H1 (cell line): Measurements from ENCODE around the gene BRSK2. TPM values are rescaled to one million over a fixed set of nuclear protein-coding genes. Genes with fewer than 3 reads are reported as not detected.

Experiments
- CTCF ChIA-PET: fragments of 300-600 bp; sonication (Branson Sonifier 250); formaldehyde crosslinking; loops from one replicate; lab custom pipeline; 2021; ENCODE audit not compliant: partially characterized antibody; lab: Charles Lee
- POLR2A ChIA-PET: fragments of 300-600 bp; sonication (Branson Sonifier 250); formaldehyde crosslinking; loops from one replicate; lab custom pipeline; 2021; ENCODE audit warnings: inconsistent platforms; ENCODE audit not compliant: partially characterized antibody; lab: Charles Lee
- DNase-seq, 2 experiments: peaks; one replicate each; pipeline versions ENCODE4 v3.0.0 to v3.0.0-alpha.2; 2010 to 2022; ENCODE audit warnings: low spot score in 2 of 2, low read depth in 1 of 2, mixed read lengths in 1 of 2
- FAIRE-seq: peaks from 2 replicates; lab custom pipeline; 2011; peaks lifted over from hg19 to GRCh38; lab: Jason Lieb, UNC
- H2AFZ ChIP-seq: 2 replicates; pipeline ENCODE4 v1.8.1; 2012; ENCODE audit warnings: low read length, inconsistent platforms
- H2AK5ac ChIP-seq: 2 replicates; pipeline ENCODE4 v1.6.1; 2013; ENCODE audit warnings: low read depth, low read length
- H2BK120ac ChIP-seq: replicated peaks from 2 replicates; pipeline ENCODE3; 2013; ENCODE audit warnings: low read depth, low read length, inconsistent platforms
- H2BK12ac ChIP-seq: 2 replicates; pipeline ENCODE4 v1.6.1; 2013; ENCODE audit warnings: low read depth, low read length
- H2BK15ac ChIP-seq: 2 replicates; pipeline ENCODE4 v1.6.1; 2013; ENCODE audit warnings: low read length
- H2BK20ac ChIP-seq: 2 replicates; pipeline ENCODE4 v1.6.1; 2013; ENCODE audit warnings: low read length
- H2BK5ac ChIP-seq: 2 replicates; pipeline ENCODE4 v1.6.1; 2013; ENCODE audit warnings: low read depth, low read length
- H3K14ac ChIP-seq: 2 replicates; pipeline ENCODE4 v1.6.1; 2013; ENCODE audit warnings: inconsistent platforms; ENCODE audit not compliant: insufficient read length
- H3K18ac ChIP-seq: 2 replicates; pipeline ENCODE4 v1.6.1; 2013; ENCODE audit warnings: low read length; ENCODE audit errors: extremely low read depth
- H3K23ac ChIP-seq: 2 replicates; pipeline ENCODE4 v1.6.1; 2013; ENCODE audit warnings: inconsistent platforms; ENCODE audit not compliant: insufficient read length
- H3K23me2 ChIP-seq: 2 replicates; pipeline ENCODE4 v1.6.1; 2013; ENCODE audit warnings: low read depth, low read length
- H3K27ac ChIP-seq: 2 replicates; pipeline ENCODE4 v1.6.1; 2011; ENCODE audit warnings: low read depth, low read length, inconsistent platforms
- H3K27me3 ChIP-seq, 4 experiments: replicated peaks in 1 of 4; 1 replicate in 1 of 4; 2 replicates in 3 of 4; pipeline versions ENCODE4 v1.6.1 to v1.8.1; 2011 to 2013; ENCODE audit warnings: low read length in 3 of 4, mild to moderate bottlenecking in 3 of 4, inconsistent platforms in 2 of 4, mixed read lengths in 2 of 4, moderate library complexity in 1 of 4; ENCODE audit not compliant: control insufficient read depth in 3 of 4, insufficient read depth in 3 of 4; ENCODE audit errors: extremely low read depth in 1 of 4
- H3K36me3 ChIP-seq, 4 experiments: 2 replicates each; pipeline versions ENCODE4 v1.6.1 to v1.8.1; 2011 to 2013; ENCODE audit warnings: mild to moderate bottlenecking in 4 of 4, low read length in 3 of 4, moderate library complexity in 2 of 4, control low read depth in 1 of 4, inconsistent platforms in 1 of 4; ENCODE audit not compliant: insufficient read depth in 4 of 4, control insufficient read depth in 2 of 4
- H3K4ac ChIP-seq: replicated peaks from 2 replicates; pipeline ENCODE3; 2013; ENCODE audit warnings: low read length, low read depth, mixed read lengths, inconsistent platforms; ENCODE audit not compliant: insufficient read length
- H3K4me1 ChIP-seq, 4 experiments: replicated peaks in 1 of 4; 1 replicate in 1 of 4; 2 replicates in 3 of 4; pipeline versions ENCODE4 v1.6.1 to v1.8.1; 2011 to 2013; ENCODE audit warnings: low read length in 3 of 4, inconsistent platforms in 2 of 4, mixed read lengths in 1 of 4; ENCODE audit not compliant: insufficient read depth in 4 of 4, control insufficient read depth in 3 of 4
- H3K4me2 ChIP-seq, 2 experiments: 2 replicates each; pipeline versions ENCODE4 v1.6.1 to v1.8.1; 2011 to 2013; ENCODE audit warnings: low read depth in 2 of 2, low read length in 2 of 2, control low read depth in 1 of 2, inconsistent platforms in 1 of 2, mild to moderate bottlenecking in 1 of 2; ENCODE audit not compliant: insufficient read depth in 1 of 2
- H3K4me3 ChIP-seq, 4 experiments: fragments of 200-600, 300-600 bp in 1 of 4; sonication (generic), shearing (Covaris generic), sonication (Bioruptor Twin) in 1 of 4; 2 replicates each; pipeline versions ENCODE4 v1.5.1 to v1.8.1; 2011 to 2016; ENCODE audit warnings: low read length in 4 of 4, low read depth in 3 of 4, control low read depth in 2 of 4, inconsistent platforms in 2 of 4, mild to moderate bottlenecking in 2 of 4, mixed read lengths in 1 of 4, moderate library complexity in 1 of 4; ENCODE audit not compliant: insufficient read depth in 2 of 4; ENCODE audit errors: extremely low read depth in 1 of 4
- H3K56ac ChIP-seq: replicated peaks from 2 replicates; pipeline ENCODE3; 2013; ENCODE audit warnings: low read depth, mild to moderate bottlenecking, mixed read lengths, low read length, inconsistent platforms; ENCODE audit not compliant: insufficient read length
- H3K79me1 ChIP-seq: 2 replicates; pipeline ENCODE4 v1.6.1; 2013; ENCODE audit warnings: low read depth, low read length, control low read depth
- H3K79me2 ChIP-seq, 2 experiments: 2 replicates each; pipeline versions ENCODE4 v1.6.1 to v1.8.1; 2012 to 2013; ENCODE audit warnings: low read length in 2 of 2, mild to moderate bottlenecking in 2 of 2, inconsistent platforms in 1 of 2; ENCODE audit not compliant: insufficient read depth in 2 of 2, control insufficient read depth in 1 of 2
- H3K9ac ChIP-seq, 4 experiments: replicated peaks in 1 of 4; 1 replicate in 1 of 4; 2 replicates in 3 of 4; pipeline versions ENCODE4 v1.6.1 to v1.8.1; 2011 to 2013; ENCODE audit warnings: low read depth in 3 of 4, low read length in 3 of 4, control low read depth in 2 of 4, mild to moderate bottlenecking in 2 of 4, moderate library complexity in 2 of 4, inconsistent platforms in 1 of 4; ENCODE audit errors: extremely low read depth in 1 of 4
- H3K9me3 ChIP-seq, 2 experiments: 2 replicates each; pipeline versions ENCODE4 v1.6.1 to v1.8.1; 2012 to 2013; ENCODE audit warnings: mild to moderate bottlenecking in 2 of 2, moderate library complexity in 2 of 2, control low read depth in 1 of 2, inconsistent platforms in 1 of 2, low read depth in 1 of 2, low read length in 1 of 2, mixed read lengths in 1 of 2; ENCODE audit not compliant: insufficient read depth in 2 of 2
- H4K20me1 ChIP-seq, 2 experiments: replicated peaks in 1 of 2; 2 replicates each; pipeline versions ENCODE3 to v1.8.1; 2011 to 2013; ENCODE audit warnings: inconsistent platforms in 2 of 2, low read length in 2 of 2, mild to moderate bottlenecking in 1 of 2; ENCODE audit not compliant: insufficient read depth in 2 of 2, control insufficient read depth in 1 of 2
- H4K5ac ChIP-seq: 2 replicates; pipeline ENCODE4 v1.6.1; 2013; ENCODE audit warnings: low read length, low read depth, mixed read lengths, inconsistent platforms; ENCODE audit not compliant: insufficient read length
- H4K8ac ChIP-seq: 2 replicates; pipeline ENCODE4 v1.8.0; 2013; ENCODE audit warnings: mild to moderate bottlenecking, moderate library complexity, low read length, inconsistent platforms; ENCODE audit not compliant: insufficient read depth; ENCODE audit errors: extremely low read depth
- H4K91ac ChIP-seq: replicated peaks from 2 replicates; pipeline ENCODE3; 2013; ENCODE audit warnings: low read length, mixed read lengths, inconsistent platforms; ENCODE audit not compliant: insufficient read length
- ATF2 ChIP-seq: IDR thresholded peaks from 2 replicates; pipeline ENCODE4 v1.6.1; 2012; ENCODE audit warnings: low read length, inconsistent platforms
- EP300 ChIP-seq, 2 experiments: IDR thresholded peaks; 1 replicate in 1 of 2; 2 replicates in 1 of 2; pipeline ENCODE4 v1.6.1; 2011 to 2012; ENCODE audit warnings: low read depth in 2 of 2, low read length in 2 of 2, mild to moderate bottlenecking in 2 of 2, borderline replicate concordance in 1 of 2, inconsistent platforms in 1 of 2, moderate library complexity in 1 of 2
- EZH2 ChIP-seq: fragments of 200-600 bp; sonication (generic); IDR thresholded peaks from 2 replicates; pipeline ENCODE4 v1.7.1; 2012; ENCODE audit warnings: low read depth, mild to moderate bottlenecking, moderate library complexity, low read length, inconsistent platforms; ENCODE audit not compliant: severe bottlenecking
- GTF2F1 ChIP-seq: IDR thresholded peaks from 2 replicates; pipeline ENCODE4 v1.6.1; 2012; ENCODE audit warnings: low read depth, low read length, improper control_type of control experiment, borderline replicate concordance
- JUN ChIP-seq: IDR thresholded peaks from 2 replicates; pipeline ENCODE4 v1.6.1; 2011; ENCODE audit warnings: low read depth, mild to moderate bottlenecking, improper control_type of control experiment, low read length
- JUND ChIP-seq: IDR thresholded peaks from 2 replicates; pipeline ENCODE4 v1.6.1; 2011; ENCODE audit warnings: mild to moderate bottlenecking, improper control_type of control experiment, low read length
- MAFK ChIP-seq: IDR thresholded peaks from 2 replicates; pipeline ENCODE4 v1.6.1; 2012; ENCODE audit warnings: low read depth, mild to moderate bottlenecking, improper control_type of control experiment, low read length
- PHF8 ChIP-seq: fragments of 200-600 bp; sonication (generic); conservative IDR thresholded peaks from 2 replicates; pipeline ENCODE4 v1.7.1; 2012; ENCODE audit warnings: low read depth, mild to moderate bottlenecking, inconsistent platforms, low read length, moderate library complexity
- POLR2AphosphoS5 ChIP-seq: IDR thresholded peaks from 2 replicates; pipeline ENCODE4 v1.6.1; 2011; ENCODE audit warnings: low read depth, low read length
- SAP30 ChIP-seq: fragments of 300-600 bp; sonication (generic); IDR thresholded peaks from 2 replicates; pipeline ENCODE4 v1.7.1; 2012; ENCODE audit warnings: low read length, moderate library complexity, mild to moderate bottlenecking, inconsistent platforms; ENCODE audit not compliant: insufficient read depth, insufficient replicate concordance
- SP2 ChIP-seq: IDR thresholded peaks from 2 replicates; pipeline ENCODE4 v1.6.1; 2012; ENCODE audit warnings: mild to moderate bottlenecking, low read length, inconsistent platforms
- SUZ12 ChIP-seq: fragments of 200-600 bp; sonication (generic); IDR thresholded peaks from 2 replicates; pipeline ENCODE4 v1.6.1; 2012; ENCODE audit warnings: mild to moderate bottlenecking, inconsistent platforms, low read length, moderate library complexity, mixed read lengths
- WGBS, 2 experiments: shearing (Covaris generic) in 1 of 2; methylation state at CpG; one replicate each; pipeline versions ENCODE4 v1.1.6 to v1.1.7; 2013 to 2015; ENCODE audit warnings: low lambda C conversion rate in 2 of 2, mixed read lengths in 2 of 2, inconsistent platforms in 1 of 2, low coverage in 1 of 2, missing lambda C conversion rate in 1 of 2; ENCODE audit not compliant: insufficient replicate concordance in 2 of 2, insufficient coverage in 1 of 2, insufficient read length in 1 of 2; ENCODE audit errors: extremely low coverage in 1 of 2, missing lambda C conversion rate in 1 of 2; 5-methylcytosine and 5-hydroxymethylcytosine counted together
- polyA plus RNA-seq, 7 experiments: library from polyadenylated mRNA; depleted of rRNA in 3 of 7; stranded (reverse) in 5 of 7; unstranded in 2 of 7; fragments of >200 nt in 5 of 7; fragments of 200-250 nt in 2 of 7; gene quantifications; 1 replicate in 5 of 7; 2 replicates in 1 of 7; 4 replicates in 1 of 7; pipeline versions ENCODE4 v1.2.1 to v1.2.3, GENCODE V29; 2011 to 2013; ENCODE audit warnings: missing spikeins in 2 of 7, mixed read lengths in 2 of 7
- total RNA-seq: library from RNA; stranded (reverse); fragmentation: NEBNext Ultra II Directional; extraction: Animal tissue kit (Norgen Biotek cat#: 25700); gene quantifications from 2 replicates; pipeline ENCODE4 v1.2.1, GENCODE V29; 2021

The BRSK2 gene
- total and polyA plus RNA-seq, 2 of the 8 experiments (the other 6 are each of a cell fraction or from before 2014, with no cell fraction given), result 17.3 to 27.1 TPM

GRCh38 chr11:1463056-1463455 lies 73.3 kb downstream of the BRSK2 start:
- no peak overlapping the region for H2BK5ac ChIP-seq
- H3K23me2 ChIP-seq, result no peaks in the 10 kb centered on the region; the same call in 1 of the 2 replicates
- H3K27me3 ChIP-seq, result no peaks in the 10 kb centered on the region
- H4K8ac ChIP-seq, result no peak overlapping the region
- no peaks in the 10 kb centered on the region for H3K79me1 ChIP-seq
- H3K9me3 ChIP-seq, result peaks cover 0 to 6% of the 10 kb centered on the region in 2 experiments; a peak in 1 of 4 replicates
- 92% methylated on average over 12 of the region's 16 CpGs; no CpG with 5 or more reads in 1 of the 2 experiments for WGBS, 2 experiments
- H3K23ac ChIP-seq, result no peak overlapping the region
- DNase-seq, result no peak
- CTCF ChIA-PET, result interaction anchor here (0.9 to 2.1 kb wide), 3 partner anchors 10 to 686 kb away, joined by 4 to 11 read pairs (median 5); no protein-coding TSS in a partner anchor
- H2BK20ac ChIP-seq, result no peak overlapping the region
- no peak overlapping the region for H3K4me2 ChIP-seq
- no peak overlapping the region for H2AK5ac ChIP-seq
- no peak for FAIRE-seq
- H3K9ac ChIP-seq, result no peak overlapping the region
- no peak overlapping the region for H3K27ac ChIP-seq
- H2BK12ac ChIP-seq, result no peak overlapping the region
- no peak overlapping the region for H3K4me3 ChIP-seq
- POLR2A ChIA-PET, result interaction anchor here (1.2 kb wide), 1 partner anchor 10 kb away, joined by 4 read pairs; no protein-coding TSS in a partner anchor
- H3K56ac ChIP-seq, result no peak overlapping the region
- no peak overlapping the region for H4K91ac ChIP-seq
- peaks cover 0 to 10% of the 10 kb centered on the region in 2 experiments for H4K20me1 ChIP-seq
- H2BK15ac ChIP-seq, result no peak overlapping the region
- no peaks in the 10 kb centered on the region for H3K79me2 ChIP-seq
- H3K36me3 ChIP-seq, result peaks cover 0 to 9% (median 0%) of the 10 kb centered on the region in 4 experiments; a peak in 2 of 8 replicates
- no peak overlapping the region for H2AFZ ChIP-seq
- H2BK120ac ChIP-seq, result no peak overlapping the region
- H3K18ac ChIP-seq, result no peak overlapping the region
- H3K14ac ChIP-seq, result no peak overlapping the region
- H3K4ac ChIP-seq, result no peak overlapping the region
- H3K4me1 ChIP-seq, result peaks cover 0 to 6% (median 2%) of the 10 kb centered on the region in 4 experiments; a peak in 2 of 7 replicates
- no peak overlapping the region for H4K5ac ChIP-seq
- no peak for TF ChIP-seq JUND
- TF ChIP-seq SUZ12, result no peak
- no peak for TF ChIP-seq EZH2
- no peak for TF ChIP-seq PHF8
- no peak for TF ChIP-seq GTF2F1
- no peak for TF ChIP-seq MAFK
- no peak for TF ChIP-seq ATF2
- no peak for TF ChIP-seq SP2
- TF ChIP-seq POLR2AphosphoS5, result no peak
- TF ChIP-seq SAP30, result no peak
- TF ChIP-seq EP300 (IDR thresholded peaks at IDR 0.05; ENCODE audit: borderline replicate concordance in 1 of 2, low read depth in 2 of 2, low read length in 2 of 2), result no peak
- no peak for TF ChIP-seq JUN
